Suprapubic skin (tissue), 4 donors: ENCODE results near the gene DISC1. TPM values are rescaled to one million over a fixed set of nuclear protein-coding genes. Genes with fewer than 3 reads are reported as not detected.
"Not testable (repeated sequence)": the region's sequence is repeated elsewhere in the genome, so short reads cannot be mapped to it uniquely, and the experiment has no call there.

Experiments used
- DNase-seq, 2 donors: peaks; one replicate each; pipeline ENCODE4 v3.0.0-alpha.2; 2019; ENCODE audit warnings: low spot score in 2 of 2
- H3K27ac ChIP-seq: fragments of 200-600 bp; sonication (generic); one replicate; pipeline ENCODE4 v1.5.1; 2019
- H3K27me3 ChIP-seq: fragments of 200-600 bp; sonication (generic); one replicate; pipeline ENCODE4 v1.5.1; 2019
- H3K36me3 ChIP-seq: fragments of 200-600 bp; sonication (generic); one replicate; pipeline ENCODE4 v1.5.1; 2019
- H3K4me1 ChIP-seq: fragments of 200-600 bp; sonication (generic); one replicate; pipeline ENCODE4 v1.5.1; 2019
- H3K4me3 ChIP-seq: fragments of 200-600 bp; sonication (generic); one replicate; pipeline ENCODE4 v1.5.1; 2019; ENCODE audit warnings: mild to moderate bottlenecking
- H3K9me3 ChIP-seq: fragments of 200-600 bp; sonication (generic); one replicate; pipeline ENCODE4 v1.5.1; 2019
- EP300 ChIP-seq: sonication (generic); formaldehyde crosslinking; IDR thresholded peaks from one replicate; pipeline ENCODE4 v1.6.1; 2017; ENCODE audit warnings: antibody characterized with exemption
- POLR2A ChIP-seq, 2 donors: fragments of 450-650 bp; IDR thresholded peaks; one replicate each; pipeline ENCODE4 v1.6.1; 2017; ENCODE audit warnings: antibody characterized with exemption in 2 of 2, mild to moderate bottlenecking in 2 of 2, moderate library complexity in 2 of 2
- POLR2AphosphoS5 ChIP-seq, 3 donors: sonication (generic); formaldehyde crosslinking; IDR thresholded peaks; one replicate each; pipeline ENCODE4 v1.6.1; 2017; ENCODE audit warnings: antibody characterized with exemption in 3 of 3
- WGBS: methylation state at CpG from one replicate; pipeline ENCODE4 v1.1.5; 2018; 5-methylcytosine and 5-hydroxymethylcytosine counted together
- total RNA-seq, 4 donors: library from RNA; depleted of rRNA; stranded (reverse); fragments of >200 nt; gene quantifications; one replicate each; pipeline ENCODE4 v1.1.0, GENCODE V29; 2016
- TF ChIP-seq, protein P1 (sequence below), 2 donors: fragments of 200-600 bp in 1 of 2; fragments of 450-650 bp in 1 of 2; sonication (generic) in 1 of 2; IDR thresholded peaks; one replicate each; pipeline ENCODE4 v1.5.1; 2016 to 2019; ENCODE audit warnings: antibody characterized with exemption in 2 of 2, mild to moderate bottlenecking in 1 of 2, moderate library complexity in 1 of 2

Gene DISC1
- total RNA-seq, 4 donors from 2014 or later = 3.0 to 8.4 (median 5.2) TPM

DNA sequence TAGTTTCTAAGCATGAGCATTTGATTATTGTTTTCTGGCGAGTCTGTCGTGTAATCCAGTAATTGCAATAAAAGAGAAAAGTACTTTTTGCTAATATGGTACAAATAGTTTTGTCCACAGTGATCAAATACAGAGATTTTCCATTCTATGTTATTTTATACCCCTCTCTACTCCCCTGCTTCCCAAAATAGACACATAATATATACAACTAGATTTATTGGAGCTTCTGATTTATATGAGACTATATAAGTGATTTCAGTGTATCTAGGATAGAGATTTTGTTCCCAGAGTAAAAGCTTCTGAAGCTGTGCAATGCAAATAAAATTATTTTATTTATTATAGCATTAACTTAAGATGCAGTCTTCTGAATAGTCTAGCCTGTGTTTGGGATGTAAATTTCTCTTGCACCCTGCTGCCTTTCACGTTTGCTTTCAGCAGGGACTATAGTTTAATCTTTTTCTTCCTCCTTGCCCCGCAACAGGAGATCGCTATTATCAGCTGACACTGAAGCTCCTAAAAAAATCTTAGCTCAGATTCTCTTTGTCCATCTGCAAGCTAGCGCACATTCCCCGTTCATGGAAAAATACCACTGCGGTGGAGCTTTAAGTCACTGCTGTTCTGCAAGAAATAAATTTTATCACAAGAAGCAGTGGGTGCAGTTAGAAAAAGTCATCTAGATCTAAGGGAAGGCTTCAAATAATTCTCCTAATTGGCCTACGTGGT lies 273.3 kb downstream of the DISC1 start:
- WGBS = 64% methylated on average over 9 of the region's 9 CpGs
- H3K9me3 ChIP-seq = no peaks in the 10 kb centered on the region
- no peak overlapping the region for H3K4me3 ChIP-seq
- DNase-seq = no peak
- no peaks in the 10 kb centered on the region for H3K27me3 ChIP-seq
- H3K4me1 ChIP-seq = peaks cover 6% of the 10 kb centered on the region
- no peaks in the 10 kb centered on the region for H3K36me3 ChIP-seq
- no peak overlapping the region for H3K27ac ChIP-seq
- TF ChIP-seq EP300 (no peak), POLR2AphosphoS5 (IDR thresholded peaks at IDR 0.05) (no peak), POLR2A (IDR thresholded peaks at IDR 0.05) (no peak)
- TF ChIP-seq, protein P1, sequence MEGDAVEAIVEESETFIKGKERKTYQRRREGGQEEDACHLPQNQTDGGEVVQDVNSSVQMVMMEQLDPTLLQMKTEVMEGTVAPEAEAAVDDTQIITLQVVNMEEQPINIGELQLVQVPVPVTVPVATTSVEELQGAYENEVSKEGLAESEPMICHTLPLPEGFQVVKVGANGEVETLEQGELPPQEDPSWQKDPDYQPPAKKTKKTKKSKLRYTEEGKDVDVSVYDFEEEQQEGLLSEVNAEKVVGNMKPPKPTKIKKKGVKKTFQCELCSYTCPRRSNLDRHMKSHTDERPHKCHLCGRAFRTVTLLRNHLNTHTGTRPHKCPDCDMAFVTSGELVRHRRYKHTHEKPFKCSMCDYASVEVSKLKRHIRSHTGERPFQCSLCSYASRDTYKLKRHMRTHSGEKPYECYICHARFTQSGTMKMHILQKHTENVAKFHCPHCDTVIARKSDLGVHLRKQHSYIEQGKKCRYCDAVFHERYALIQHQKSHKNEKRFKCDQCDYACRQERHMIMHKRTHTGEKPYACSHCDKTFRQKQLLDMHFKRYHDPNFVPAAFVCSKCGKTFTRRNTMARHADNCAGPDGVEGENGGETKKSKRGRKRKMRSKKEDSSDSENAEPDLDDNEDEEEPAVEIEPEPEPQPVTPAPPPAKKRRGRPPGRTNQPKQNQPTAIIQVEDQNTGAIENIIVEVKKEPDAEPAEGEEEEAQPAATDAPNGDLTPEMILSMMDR (IDR thresholded peaks at IDR 0.05) = no peak

DNA sequence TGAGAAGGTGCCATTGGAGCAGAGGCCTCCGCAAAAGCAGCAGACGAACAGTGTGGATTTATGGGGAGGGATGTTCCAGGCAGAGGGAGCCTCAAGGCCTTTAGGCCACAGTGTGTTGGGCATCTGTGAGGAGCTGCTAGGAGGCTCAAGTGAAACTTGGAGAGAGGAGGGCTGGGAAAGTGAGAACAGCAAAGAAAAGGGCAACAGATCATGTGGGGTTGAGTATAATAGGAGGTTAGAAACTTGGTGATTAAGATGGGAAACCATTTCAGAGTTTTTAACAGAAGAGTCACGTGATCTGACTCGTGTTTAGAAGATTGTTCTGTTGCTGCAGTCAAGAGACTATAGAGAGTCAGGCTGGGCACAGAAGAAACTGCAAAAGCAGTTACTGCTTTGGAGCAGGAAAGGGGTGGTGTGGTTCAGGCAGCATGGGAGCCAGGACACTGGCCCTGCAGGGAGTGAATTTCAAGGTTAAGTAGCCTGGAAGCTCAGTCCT lies 277.0 kb downstream of the DISC1 start:
- no peak overlapping the region for H3K27ac ChIP-seq
- H3K4me1 ChIP-seq = no peaks in the 10 kb centered on the region
- TF ChIP-seq, protein P1 (IDR thresholded peaks at IDR 0.05) = no peak
- TF ChIP-seq POLR2A (IDR thresholded peaks at IDR 0.05) = no peak
- TF ChIP-seq EP300 = no peak
- TF ChIP-seq POLR2AphosphoS5 (IDR thresholded peaks at IDR 0.05) = no peak
- DNase-seq = no peak
- WGBS = 95% methylated on average over 4 of the region's 4 CpGs
- no peaks in the 10 kb centered on the region for H3K27me3 ChIP-seq
- H3K9me3 ChIP-seq = no peaks in the 10 kb centered on the region
- no peaks in the 10 kb centered on the region for H3K36me3 ChIP-seq
- H3K4me3 ChIP-seq = no peak overlapping the region

DNA sequence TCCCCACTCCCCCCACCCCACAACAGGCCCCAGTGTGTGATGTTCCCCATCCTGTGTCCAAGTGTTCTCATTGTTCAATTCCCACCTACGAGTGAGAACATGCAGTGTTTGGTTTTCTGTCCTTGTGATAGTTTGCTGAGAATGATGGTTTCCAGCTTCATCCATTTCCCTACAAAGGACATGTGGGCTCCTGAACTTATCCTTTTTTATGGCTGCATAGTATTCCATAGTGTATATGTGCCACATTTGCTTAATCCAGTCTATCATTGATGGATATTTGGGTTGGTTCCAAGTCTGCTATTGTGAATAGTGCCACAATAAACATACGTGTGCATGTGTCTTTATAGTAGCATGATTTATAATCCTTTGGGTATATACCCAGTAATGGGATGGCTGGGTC lies 280.7 kb downstream of the DISC1 start:
- not testable (repeated sequence) for H3K27me3 ChIP-seq, H3K27ac ChIP-seq, H3K4me3 ChIP-seq, DNase-seq, H3K9me3 ChIP-seq, H3K4me1 ChIP-seq, H3K36me3 ChIP-seq
- WGBS = 97% methylated on average over 2 of the region's 2 CpGs

DNA sequence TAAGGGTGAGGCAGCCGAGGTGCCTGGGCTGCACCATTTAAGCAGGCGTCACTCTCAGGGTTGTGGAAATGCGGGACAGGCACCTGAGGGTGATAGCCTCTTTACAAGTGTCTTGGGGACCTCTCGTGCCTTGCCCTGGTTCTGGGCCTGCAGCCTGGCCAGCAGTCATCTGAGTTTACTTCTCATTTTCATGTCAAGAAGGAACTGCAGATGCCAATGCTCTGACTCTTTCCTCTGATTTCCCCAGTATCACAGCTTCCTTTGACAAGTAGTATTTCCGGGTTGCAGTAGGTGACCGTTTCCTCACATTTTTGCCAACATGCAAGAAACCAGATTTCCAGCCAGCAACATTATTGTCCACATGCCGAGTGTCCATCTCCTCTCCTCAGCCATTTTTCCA lies 286.9 kb downstream of the DISC1 start:
- Histone ChIP-seq H3K27ac (no peak overlapping the region), H3K4me1 (peaks cover 3% of the 10 kb centered on the region), H3K27me3 (no peaks in the 10 kb centered on the region), H3K9me3 (no peaks in the 10 kb centered on the region), H3K4me3 (no peak overlapping the region), H3K36me3 (no peaks in the 10 kb centered on the region)
- DNase-seq = no peak
- TF ChIP-seq EP300 (no peak), POLR2AphosphoS5 (IDR thresholded peaks at IDR 0.05) (no peak), POLR2A (IDR thresholded peaks at IDR 0.05) (no peak)
- TF ChIP-seq, protein P1 (IDR thresholded peaks at IDR 0.05) = no peak
- 79% methylated on average over 7 of the region's 7 CpGs for WGBS

DNA sequence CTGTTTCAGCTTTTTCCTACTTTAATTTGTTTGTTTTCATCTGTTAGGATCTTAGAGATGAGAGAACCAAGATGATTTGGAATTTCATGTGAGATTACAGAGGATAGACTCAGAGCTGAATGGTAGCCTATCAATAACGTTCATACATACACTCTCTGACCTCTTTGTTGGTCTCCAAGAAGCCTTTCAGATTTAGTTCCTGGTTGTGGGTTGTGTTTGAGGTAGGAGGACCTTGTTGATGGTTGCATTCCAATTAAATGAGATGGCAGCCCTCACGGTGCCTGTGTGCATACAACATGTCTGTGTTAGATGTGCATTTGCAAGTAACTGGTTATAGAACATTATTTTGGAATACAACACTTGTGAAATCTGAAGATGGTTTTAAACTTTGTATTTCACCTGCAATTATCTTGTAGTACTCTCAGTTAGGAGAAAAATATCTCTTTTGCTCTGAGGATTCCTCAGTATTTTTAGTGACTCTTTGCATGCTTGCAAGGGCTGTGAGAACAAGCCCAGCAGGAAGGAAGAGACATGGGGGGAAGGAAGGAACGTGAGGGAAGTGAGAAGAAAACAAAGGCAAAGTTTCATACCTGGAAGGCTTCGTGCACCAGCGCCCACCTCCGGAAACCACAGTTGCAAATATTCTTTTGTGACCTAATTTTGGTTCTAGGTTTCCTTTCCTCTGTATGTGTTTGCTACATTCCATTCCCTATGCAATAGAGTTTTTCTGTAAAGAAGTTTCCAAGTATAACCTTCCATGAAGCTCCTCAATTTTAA lies 291.8 kb downstream of the DISC1 start:
- TF ChIP-seq, protein P1 (IDR thresholded peaks at IDR 0.05) = no peak
- no peak for TF ChIP-seq POLR2A (IDR thresholded peaks at IDR 0.05)
- no peak for DNase-seq
- Histone ChIP-seq H3K9me3 (no peaks in the 10 kb centered on the region), H3K27ac (no peak overlapping the region), H3K27me3 (no peaks in the 10 kb centered on the region), H3K4me1 (peaks cover 10% of the 10 kb centered on the region), H3K36me3 (no peaks in the 10 kb centered on the region), H3K4me3 (no peak overlapping the region)
- WGBS = 57% methylated on average over 6 of the region's 6 CpGs
